ENCODE measurements around the gene LYG2.
"Not testable (repeated sequence)": the region's sequence is repeated elsewhere in the genome, so short reads cannot be mapped to it uniquely, and the experiment has no call there.

LYG2 gene

DNA sequence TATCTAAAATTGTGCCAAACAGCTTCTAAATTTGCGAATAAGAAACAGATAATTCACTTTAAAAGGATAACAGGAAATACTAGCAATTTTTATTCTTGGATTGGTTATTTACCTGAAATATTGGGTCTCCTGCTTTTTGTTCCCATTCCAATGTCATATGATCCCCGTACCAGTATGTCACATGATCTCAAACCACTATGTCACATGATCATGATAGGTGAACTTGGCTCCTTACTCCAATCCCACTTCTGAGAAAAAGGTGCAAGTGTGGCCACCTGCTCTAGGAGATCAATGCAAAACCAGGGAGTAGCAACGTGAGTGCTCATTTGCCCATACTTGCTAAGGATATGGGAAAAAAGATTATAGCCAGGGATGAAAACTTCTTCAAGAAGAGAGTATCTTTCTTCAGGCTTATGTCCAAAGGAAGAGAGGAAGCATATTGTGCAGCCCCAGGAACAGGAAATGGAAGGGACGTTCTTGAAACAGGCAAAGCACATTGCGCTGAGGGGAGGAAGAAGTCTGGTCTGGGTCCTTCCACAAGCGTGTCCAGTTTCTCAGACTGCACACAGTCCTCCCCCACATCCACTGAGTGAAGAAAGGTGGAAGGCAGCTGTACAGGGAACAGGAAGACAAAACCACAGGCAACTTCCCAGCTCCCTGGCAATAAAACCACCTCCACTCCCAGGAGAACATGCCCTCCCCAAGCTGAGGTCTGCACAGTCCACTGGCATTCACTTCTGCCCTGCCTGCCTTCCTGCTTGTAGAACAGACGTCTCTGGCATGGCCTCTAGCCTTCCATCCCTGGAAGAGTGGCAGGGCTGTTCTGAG lies at the start of gene LYG2:
Gene LYG2 (minus strand): TSS at position 176 of the 828 bp plus-strand sequence. CDS start 1,406 bp downstream, outside the sequence.
- DNase-seq: no peak

GRCh38 chr2:99301097-99301496 lies 45.6 kb upstream of the LYG2 start, which contains the start of gene LYG1:
TSS of gene LYG1 (minus strand) at chr2:99301197. CDS start at chr2:99295670, 5,527 bp downstream.
- not testable (repeated sequence) for DNase-seq

- no peak for DNase-seq
These were observed 44.1 kb upstream of the LYG2 start for GRCh38 chr2:99299580-99299979.

DNA sequence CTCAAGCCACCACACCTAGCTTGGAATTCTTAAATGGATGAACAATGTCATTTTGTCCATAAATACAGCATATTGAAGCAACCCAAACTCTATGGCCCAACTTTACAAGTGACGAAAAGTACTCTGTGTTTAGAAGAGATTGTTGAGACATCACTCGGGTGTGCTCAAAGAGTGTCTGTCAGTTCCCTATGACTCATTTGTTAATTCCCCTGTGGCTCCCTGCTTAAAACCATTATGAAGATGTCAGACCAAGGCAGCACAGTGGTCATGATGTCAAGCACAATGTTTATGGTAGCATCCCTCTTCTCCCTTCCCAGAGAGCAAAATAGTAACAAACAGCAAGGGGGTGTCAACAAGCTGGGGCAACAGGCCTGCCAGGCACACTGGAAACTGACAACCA lies 42.5 kb upstream of the LYG2 start:
- DNase-seq: no peak

DNA sequence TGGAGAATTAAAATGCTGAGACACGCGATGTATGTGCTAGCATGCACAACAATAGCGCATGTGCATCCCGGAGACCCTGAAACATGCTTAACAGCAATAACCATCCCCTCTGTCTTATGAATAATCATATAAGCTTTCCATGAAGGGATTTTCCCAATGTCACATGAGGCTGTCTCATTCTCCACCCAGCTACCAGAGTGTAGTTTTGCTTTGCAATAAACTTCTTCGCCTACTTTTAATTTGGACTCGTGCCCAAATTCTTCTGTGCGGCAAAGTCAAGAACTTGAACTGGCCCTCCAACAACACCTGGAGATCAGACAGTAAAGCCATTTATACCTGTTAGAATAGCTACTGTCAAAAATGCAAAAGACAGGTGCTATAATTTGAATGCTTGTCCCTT lies 30.1 kb upstream of the LYG2 start:
- no peak for DNase-seq

DNA sequence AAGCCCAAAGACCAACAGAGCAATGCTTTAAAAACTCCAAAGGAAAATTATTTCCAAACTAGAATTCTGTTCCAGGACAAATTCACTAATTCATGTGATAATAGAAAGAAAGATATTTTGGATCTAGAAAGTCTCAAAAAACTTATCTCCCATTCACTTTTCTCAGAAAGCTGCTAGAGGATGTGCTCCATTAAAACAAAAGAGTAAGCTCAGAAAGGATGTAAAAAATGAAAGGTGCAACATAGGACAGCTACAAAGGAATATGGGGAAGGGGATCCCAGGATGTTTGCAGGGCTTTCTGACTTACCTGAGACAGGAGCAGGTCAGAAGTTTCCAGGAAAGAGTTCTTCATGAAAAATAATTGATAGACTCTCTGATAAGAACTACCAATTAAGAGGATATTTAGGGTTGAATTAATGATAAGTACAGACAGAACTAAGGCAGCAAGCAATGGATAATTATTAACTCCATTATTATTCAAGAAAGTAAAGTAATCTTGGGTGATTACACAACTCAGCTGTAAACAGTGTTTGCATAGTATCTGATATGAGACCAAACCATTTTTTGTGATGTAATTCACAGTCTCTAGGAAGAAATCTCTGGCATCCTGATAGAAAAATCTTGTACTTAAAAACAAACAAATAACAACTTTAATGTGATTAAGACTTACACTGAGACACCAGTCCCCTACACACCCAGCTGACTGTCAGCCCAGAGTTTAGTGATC lies 24.7 kb upstream of the LYG2 start:
- no peak for DNase-seq

- no peak for DNase-seq
These were observed 23.4 kb upstream of the LYG2 start for GRCh38 chr2:99278793-99279291.

DNA sequence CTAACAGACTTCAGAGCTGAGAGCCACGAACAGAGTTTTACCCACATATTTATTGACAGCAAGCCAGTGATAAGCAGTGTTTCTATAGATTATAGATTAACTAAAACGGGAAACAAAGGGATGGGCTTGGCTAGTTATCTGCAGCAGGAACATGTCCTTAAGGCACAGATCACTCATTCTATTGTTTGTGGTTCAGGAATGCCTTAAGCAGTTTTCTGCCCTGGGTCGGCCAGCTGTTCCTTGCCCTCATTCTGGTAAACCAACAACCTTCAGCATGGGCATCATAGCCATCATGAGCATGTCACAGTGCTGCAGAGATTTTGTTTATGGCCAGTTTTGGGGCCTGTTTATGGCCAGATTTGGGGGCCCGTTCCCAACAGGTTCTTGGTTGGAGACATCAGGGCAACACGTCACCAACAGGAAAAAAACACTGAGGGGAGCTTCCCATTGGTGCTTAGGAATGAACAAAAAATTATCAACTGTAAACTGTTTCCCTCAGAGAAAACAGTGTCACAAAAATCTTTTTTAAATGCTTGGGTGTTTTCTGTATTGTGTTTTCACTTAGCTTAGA lies 22.8 kb upstream of the LYG2 start:
- not testable (repeated sequence) for DNase-seq

DNA sequence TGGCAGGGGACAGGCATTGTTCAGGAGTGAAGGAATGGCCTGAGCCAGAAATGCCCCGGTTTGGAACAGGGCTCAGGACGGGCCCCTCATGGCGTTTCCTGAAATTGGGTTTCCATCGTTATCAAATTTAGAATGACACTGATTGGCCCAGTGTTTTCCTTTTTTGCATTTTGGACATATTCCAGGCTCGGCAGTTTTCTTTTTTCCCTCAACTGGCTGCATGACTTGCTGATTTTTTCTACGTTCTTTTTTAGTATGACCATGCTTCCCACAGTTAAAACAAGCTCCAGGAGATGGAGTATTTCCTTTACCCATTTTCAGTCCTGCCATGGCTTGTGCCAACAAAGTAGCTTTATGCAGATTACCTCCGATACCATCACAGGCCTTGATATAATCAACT lies 20.4 kb upstream of the LYG2 start:
- DNase-seq: no peak

- no peak for DNase-seq
These were observed 5.8 kb upstream of the LYG2 start for GRCh38 chr2:99261242-99261641.

- no peak for DNase-seq
These were observed 4.7 kb upstream of the LYG2 start for GRCh38 chr2:99260184-99260583.

DNA sequence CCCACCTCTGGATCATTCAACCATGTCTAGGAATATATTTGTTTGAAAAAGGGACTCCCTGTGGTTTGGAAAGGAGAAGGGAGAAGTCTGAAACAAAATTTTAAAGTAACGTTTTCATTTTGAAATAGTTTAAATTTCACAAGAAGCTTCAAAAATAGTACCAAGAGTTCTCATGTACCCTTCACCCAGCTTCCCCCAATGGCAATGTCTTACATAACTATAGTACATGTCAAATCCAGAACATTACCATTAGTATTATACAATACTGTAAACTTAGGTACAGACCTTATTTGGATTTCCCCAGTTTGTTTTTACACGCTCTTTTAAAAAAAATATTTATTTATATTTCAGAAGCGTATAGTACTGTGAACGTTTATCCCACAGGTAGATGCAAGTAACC lies 4.0 kb upstream of the LYG2 start:
- no peak for DNase-seq

GRCh38 chr2:99256677-99257076 lies 1.2 kb upstream of the LYG2 start:
- no peak for DNase-seq

GRCh38 chr2:99249951-99250350 lies 5.5 kb downstream of the LYG2 start:
- no peak for DNase-seq

GRCh38 chr2:99242151-99242550 lies 13.3 kb downstream of the LYG2 start:
- DNase-seq: no peak

DNA sequence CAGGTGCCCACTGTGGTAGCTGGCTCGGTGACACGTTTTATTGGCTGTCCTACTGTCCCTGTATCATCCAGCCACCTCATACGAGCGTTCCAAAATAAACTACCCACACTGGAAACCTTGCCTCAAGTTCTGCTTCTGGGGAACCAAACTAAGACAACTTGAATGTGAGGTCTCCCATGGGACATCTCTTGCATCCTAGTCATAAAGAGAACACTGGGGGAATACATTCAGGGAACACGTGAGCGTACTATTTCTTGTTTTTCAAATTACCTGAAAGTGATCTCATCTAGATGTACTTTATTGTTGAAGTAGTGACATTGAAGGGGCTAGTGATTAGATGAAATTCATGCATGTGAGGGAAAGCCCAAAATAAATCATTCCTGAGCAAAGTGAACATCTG lies 15.0 kb downstream of the LYG2 start:
- DNase-seq: no peak

DNA sequence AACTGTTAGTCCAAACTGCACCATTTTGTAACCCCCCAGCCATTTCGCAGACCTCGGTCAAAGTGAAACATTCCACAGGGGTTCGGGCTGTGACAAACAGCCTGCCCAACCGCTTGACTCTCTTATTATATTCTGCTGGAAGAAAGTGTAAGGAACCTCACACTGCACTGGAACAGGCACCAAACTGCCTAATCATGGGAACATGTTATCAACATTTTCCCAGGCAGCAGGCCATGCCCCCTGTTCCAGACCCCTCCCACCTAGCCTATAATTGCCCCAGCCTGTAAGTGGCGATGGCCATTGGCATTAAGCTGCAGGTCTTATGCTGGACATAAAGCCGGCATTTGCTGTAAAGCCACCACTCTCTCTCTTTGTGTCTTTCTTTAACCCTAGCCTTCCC lies 16.9 kb downstream of the LYG2 start:
- DNase-seq: no peak

DNA sequence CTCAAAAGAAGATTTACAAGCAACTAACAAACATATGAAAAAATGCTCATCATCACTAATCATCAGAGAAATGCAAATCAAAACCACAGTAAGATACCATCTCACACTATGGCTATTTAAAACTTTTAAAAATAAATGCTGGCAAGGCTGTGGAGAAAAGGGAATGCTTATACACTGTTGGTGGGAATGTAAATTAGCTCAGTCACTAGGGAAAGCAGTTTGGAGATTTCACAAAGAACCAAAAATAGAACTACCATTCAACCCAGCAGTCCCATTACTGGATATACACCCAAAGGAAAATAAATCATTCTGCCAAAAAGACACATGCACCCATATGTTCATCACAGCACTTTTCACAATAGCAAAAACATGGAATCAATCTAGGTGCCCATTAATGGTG lies 22.3 kb downstream of the LYG2 start:
- DNase-seq: not testable (repeated sequence)

DNA sequence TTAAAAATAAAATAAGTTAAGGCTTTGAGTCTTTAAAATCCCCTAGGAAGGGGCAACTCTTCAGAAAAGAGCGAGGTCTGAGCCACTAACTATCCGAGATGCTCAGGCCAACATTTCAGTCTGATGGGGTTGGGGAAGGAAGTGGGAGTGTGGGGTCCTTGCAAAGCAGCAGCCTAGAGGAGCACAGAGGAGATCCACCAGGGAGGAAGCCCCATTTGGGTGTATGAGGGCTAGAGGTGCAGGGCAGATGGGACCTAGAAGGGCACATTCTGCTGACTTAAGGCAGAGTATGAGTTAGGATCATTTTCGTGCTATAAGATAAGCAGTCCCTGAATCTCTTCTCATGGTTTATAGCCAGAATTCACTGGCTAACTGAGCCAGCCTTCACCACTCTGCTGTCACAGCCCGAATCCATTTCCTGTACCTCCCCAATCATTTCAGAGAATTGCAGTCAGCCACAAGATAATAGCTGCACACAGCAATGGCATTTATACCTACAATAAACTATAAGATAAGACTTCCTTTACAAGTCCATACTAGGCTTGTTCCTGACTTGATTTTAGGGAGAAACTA lies 37.5 kb downstream of the LYG2 start:
- no peak for DNase-seq

DNA sequence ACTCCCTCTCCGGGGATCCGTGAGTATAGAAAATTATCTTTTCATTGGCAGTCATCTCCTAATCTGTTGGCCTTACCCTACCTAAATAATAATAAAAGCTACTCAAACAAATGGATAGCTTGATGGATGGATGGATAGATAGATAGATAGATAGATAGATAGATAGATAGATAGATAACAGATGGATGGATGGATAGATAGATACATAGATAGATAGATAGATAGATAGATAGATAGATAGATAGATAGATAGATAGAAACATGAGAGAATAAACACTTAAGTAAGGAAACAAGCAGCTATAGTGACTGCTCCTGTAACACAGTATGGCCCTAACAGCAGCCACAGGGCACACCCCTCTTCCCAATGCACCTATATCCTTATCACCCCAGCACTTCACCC lies 39.4 kb downstream of the LYG2 start:
- DNase-seq: no peak

DNA sequence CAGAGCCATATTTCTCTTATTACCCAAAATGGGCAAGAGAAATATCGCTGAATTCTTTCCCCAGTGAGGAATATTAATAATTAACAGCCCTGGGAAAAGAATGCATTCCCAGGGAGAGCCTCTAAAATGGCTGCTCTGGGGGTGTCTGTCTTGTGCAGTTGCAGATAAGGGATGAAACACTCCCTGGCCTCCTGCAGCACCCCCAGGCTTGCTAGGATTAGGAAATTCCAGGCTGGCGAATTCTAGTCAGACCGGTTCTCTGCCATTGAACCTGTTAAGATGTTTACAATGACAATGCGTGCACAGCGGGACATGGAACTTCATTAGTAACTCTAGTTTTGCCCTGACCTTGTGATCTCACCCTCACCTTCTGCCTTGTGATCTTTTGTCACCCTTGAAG lies 50.0 kb downstream of the LYG2 start:
- no peak for DNase-seq

GRCh38 chr2:99201959-99202678 lies 53.3 kb downstream of the LYG2 start:
- DNase-seq: no peak

Measured in bone marrow (tissue), 2 donors.